Measurements from ENCODE around the gene DUOX1. TPM values are rescaled to one million over a fixed set of nuclear protein-coding genes. Genes with fewer than 3 reads are reported as not detected.
"Not testable (repeated sequence)": the region's sequence is repeated elsewhere in the genome, so short reads cannot be mapped to it uniquely, and the experiment has no call there.

The DUOX1 gene
- total RNA-seq, 1 experiment from 2014 or later, result 1.2 TPM

DNA sequence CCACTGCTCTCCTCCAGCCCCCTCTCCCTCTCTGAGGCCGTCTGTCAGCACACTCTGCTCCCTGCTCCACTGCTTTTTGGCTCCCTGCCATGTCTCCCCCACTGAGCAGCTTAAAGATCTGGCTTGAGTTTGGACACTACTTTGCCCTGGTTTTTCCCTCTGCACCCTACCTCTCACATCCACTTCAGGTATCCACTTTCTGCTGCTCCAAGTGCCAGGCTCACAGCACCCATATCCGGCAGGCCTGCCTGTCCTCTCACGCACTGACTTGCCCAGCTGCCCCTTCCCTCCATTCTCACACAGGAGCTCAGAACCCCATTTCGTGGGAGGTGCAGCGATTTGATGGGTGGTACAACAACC lies 3.7 kb downstream of the DUOX1 start:
- Mint-ChIP-seq H3K4me1 (ENCODE audit: low read depth, unreplicated experiment) (no peaks in the 10 kb centered on the region), H3K27me3 (ENCODE audit: unreplicated experiment) (peaks cover 58% of the 10 kb centered on the region), H3K36me3 (ENCODE audit: insufficient read depth, unreplicated experiment) (no peaks in the 10 kb centered on the region), H3K27ac (ENCODE audit: unreplicated experiment) (no peak overlapping the region), H3K9me3 (ENCODE audit: low read depth, unreplicated experiment) (no peaks in the 10 kb centered on the region), H3K4me3 (ENCODE audit: low read depth, unreplicated experiment) (no peak overlapping the region)
- no TSS peak for BruUV-seq (replicated peaks)
- DNase-seq, result no peak
- intact Hi-C loops (cut with micrococcal nuclease; ENCODE audit: unreplicated experiment), result no loop called here
- TF ChIP-seq, protein P1, sequence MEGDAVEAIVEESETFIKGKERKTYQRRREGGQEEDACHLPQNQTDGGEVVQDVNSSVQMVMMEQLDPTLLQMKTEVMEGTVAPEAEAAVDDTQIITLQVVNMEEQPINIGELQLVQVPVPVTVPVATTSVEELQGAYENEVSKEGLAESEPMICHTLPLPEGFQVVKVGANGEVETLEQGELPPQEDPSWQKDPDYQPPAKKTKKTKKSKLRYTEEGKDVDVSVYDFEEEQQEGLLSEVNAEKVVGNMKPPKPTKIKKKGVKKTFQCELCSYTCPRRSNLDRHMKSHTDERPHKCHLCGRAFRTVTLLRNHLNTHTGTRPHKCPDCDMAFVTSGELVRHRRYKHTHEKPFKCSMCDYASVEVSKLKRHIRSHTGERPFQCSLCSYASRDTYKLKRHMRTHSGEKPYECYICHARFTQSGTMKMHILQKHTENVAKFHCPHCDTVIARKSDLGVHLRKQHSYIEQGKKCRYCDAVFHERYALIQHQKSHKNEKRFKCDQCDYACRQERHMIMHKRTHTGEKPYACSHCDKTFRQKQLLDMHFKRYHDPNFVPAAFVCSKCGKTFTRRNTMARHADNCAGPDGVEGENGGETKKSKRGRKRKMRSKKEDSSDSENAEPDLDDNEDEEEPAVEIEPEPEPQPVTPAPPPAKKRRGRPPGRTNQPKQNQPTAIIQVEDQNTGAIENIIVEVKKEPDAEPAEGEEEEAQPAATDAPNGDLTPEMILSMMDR (IDR thresholded peaks at IDR 0.05; ENCODE audit: unreplicated experiment), result no peak
- CTCF ChIA-PET, result interaction anchor here (1.3 kb wide), 1 partner anchor 10 kb away, joined by 3 read pairs; no protein-coding TSS in a partner anchor

DNA sequence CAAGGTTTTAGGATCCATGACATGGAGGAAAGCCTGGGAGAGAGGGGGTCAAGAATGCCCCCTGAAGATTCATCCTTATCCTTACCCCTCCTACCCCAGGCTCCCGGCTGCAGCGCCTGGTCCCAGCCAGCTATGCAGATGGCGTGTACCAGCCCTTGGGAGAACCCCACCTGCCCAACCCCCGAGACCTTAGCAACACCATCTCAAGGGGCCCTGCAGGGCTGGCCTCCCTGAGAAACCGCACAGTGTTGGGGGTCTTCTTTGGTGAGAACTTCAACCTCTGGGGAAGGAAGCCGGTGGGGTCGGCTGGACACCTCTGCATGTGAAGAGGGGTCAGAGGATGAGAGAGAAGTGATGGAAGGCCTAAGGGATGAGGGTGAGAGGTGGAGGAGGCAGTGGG lies 4.3 kb downstream of the DUOX1 start:
- H3K36me3 Mint-ChIP-seq (ENCODE audit: insufficient read depth, unreplicated experiment), result no peaks in the 10 kb centered on the region
- no peak for DNase-seq
- intact Hi-C loops (cut with micrococcal nuclease; ENCODE audit: unreplicated experiment), result no loop called here
- H3K4me1 Mint-ChIP-seq (ENCODE audit: low read depth, unreplicated experiment), result no peaks in the 10 kb centered on the region
- TF ChIP-seq, protein P1 (IDR thresholded peaks at IDR 0.05; ENCODE audit: unreplicated experiment), result no peak
- CTCF ChIA-PET, result no interaction called here
- H3K27ac Mint-ChIP-seq (ENCODE audit: unreplicated experiment), result no peak overlapping the region
- H3K9me3 Mint-ChIP-seq (ENCODE audit: low read depth, unreplicated experiment), result no peaks in the 10 kb centered on the region
- peaks cover 53% of the 10 kb centered on the region for H3K27me3 Mint-ChIP-seq (ENCODE audit: unreplicated experiment)
- BruUV-seq (replicated peaks), result no TSS peak
- no peak overlapping the region for H3K4me3 Mint-ChIP-seq (ENCODE audit: low read depth, unreplicated experiment)

DNA sequence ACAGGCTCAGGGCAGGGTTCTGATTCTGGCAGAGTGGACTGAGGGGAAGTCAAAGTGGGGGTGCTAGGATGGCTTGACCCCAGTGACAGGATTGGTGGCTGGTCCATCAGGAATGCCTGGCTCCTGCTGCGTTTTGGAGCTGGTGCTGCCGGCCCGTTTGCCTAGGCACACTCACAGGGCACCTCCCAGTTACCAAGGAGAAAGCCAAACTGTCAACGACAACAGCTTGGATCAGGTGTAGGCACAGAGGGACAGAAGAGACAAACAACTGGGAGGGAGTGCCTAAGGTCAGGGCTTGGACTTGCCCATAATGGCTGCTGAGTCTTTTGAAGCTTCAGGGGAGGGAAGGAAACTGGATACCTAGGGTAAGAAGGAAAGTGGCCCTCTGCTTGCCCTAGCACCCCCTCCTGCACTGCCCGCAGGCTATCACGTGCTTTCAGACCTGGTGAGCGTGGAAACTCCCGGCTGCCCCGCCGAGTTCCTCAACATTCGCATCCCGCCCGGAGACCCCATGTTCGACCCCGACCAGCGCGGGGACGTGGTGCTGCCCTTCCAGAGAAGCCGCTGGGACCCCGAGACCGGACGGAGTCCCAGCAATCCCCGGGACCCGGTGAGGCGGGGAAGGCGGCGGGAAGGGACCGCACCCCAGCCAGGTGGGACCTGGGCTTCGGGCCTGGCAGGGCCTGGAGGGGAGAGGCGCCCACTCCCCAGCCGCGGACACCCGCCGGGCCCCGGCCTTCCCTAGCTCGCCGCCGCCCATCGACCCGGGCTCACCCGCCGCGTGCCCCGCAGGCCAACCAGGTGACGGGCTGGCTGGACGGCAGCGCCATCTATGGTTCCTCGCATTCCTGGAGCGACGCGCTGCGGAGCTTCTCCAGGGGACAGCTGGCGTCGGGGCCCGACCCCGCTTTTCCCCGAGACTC lies 5.1 kb downstream of the DUOX1 start:
- H3K27ac Mint-ChIP-seq (ENCODE audit: unreplicated experiment), result peak overlapping the region; percentile 30
- H3K27me3 Mint-ChIP-seq (ENCODE audit: unreplicated experiment), result peaks cover 52% of the 10 kb centered on the region
- BruUV-seq (replicated peaks), result no TSS peak
- H3K4me1 Mint-ChIP-seq (ENCODE audit: low read depth, unreplicated experiment), result no peaks in the 10 kb centered on the region
- H3K4me3 Mint-ChIP-seq (ENCODE audit: low read depth, unreplicated experiment), result peak overlapping the region; percentile 21
- CTCF ChIA-PET, result interaction anchor here (1.6 to 1.8 kb wide), 2 partner anchors 9 to 17 kb away, joined by 6 read pairs; no protein-coding TSS in a partner anchor
- H3K9me3 Mint-ChIP-seq (ENCODE audit: low read depth, unreplicated experiment), result no peaks in the 10 kb centered on the region
- no peaks in the 10 kb centered on the region for H3K36me3 Mint-ChIP-seq (ENCODE audit: insufficient read depth, unreplicated experiment)
- TF ChIP-seq, protein P1 (IDR thresholded peaks at IDR 0.05; ENCODE audit: unreplicated experiment), result no peak
- intact Hi-C loops (cut with micrococcal nuclease; ENCODE audit: unreplicated experiment), result no loop called here
- peak; percentile 46 for DNase-seq

DNA sequence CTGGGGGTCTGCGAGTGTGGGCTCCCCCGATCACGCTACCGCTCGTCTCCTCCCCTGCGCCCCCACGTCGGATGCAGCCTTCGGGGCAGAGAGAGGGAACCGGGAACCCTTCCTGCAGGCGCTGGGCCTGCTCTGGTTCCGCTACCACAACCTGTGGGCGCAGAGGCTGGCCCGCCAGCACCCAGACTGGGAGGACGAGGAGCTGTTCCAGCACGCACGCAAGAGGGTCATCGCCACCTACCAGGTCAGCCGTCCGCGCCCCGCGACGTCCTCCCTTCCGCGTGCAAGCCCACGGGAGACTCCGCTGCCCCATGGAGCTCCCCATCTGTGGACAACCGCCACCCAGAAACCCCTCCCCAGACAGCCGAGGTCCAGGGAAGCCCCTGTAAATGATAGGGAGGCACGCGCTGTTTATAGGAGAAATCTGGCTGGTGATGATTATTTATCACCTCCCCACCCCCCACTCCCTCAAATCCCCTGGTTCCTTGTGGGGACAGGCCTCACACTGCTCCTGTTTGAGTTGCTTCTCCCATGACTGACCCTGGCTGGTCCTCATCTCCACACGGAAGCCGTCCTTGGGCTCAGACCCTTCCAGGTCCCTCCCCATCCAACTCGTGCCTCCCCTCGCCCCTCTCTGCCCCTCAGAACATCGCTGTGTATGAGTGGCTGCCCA lies 6.0 kb downstream of the DUOX1 start:
- CTCF ChIA-PET, result interaction anchor here (1.6 to 1.8 kb wide), 2 partner anchors 9 to 18 kb away, joined by 6 read pairs; no protein-coding TSS in a partner anchor
- H3K27ac Mint-ChIP-seq (ENCODE audit: unreplicated experiment); DNase-seq; H3K36me3 Mint-ChIP-seq (ENCODE audit: insufficient read depth, unreplicated experiment); intact Hi-C loops (cut with micrococcal nuclease; ENCODE audit: unreplicated experiment); H3K4me1 Mint-ChIP-seq (ENCODE audit: low read depth, unreplicated experiment); H3K9me3 Mint-ChIP-seq (ENCODE audit: low read depth, unreplicated experiment); BruUV-seq (replicated peaks); H3K4me3 Mint-ChIP-seq (ENCODE audit: low read depth, unreplicated experiment): not testable (repeated sequence)
- peaks cover 44% of the 10 kb centered on the region for H3K27me3 Mint-ChIP-seq (ENCODE audit: unreplicated experiment)

All from Calu3 (cell line).